Measurements from ENCODE around the gene DNAJB13.
A peak's percentile ranks its signal among the peaks of the same experiment; 100 is the strongest.

The DNAJB13 gene

GRCh38 chr11:73956876-73957653 lies 6.2 kb downstream of the DNAJB13 start:
- DNase-seq: no peak

DNA sequence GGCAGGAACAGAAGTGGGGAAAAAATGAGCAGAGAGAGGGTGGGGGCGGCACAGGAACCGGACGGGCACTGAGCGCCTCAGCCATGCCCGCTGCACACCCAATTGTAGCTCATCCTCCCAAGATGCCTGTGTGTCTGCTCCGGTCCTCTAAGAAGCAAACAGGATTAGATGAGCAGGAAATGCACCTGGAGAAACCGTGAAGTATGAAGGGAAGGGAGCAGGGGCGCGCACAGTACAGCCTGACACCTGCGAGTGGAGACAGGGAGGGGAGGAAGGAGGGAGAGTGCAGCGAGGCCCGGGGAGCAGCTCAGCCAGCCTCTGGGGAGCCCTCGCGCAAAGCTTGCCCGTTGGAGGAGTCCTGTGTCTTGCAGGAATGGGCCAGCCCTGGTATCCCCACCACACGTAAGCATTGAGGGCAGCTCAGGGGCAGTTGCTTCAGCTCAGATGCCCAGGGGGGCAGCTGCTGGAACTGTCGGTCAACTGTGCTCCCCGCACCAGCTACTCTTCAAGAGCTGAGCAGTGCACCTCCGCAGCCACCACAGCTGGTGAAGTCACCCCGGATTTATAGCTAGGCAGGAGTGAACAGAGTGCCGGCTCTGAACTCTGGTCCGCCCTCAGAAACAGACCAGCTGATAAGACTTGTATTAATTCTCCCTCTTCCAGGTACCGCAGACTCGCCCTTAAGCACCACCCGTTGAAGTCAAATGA lies 7.0 kb downstream of the DNAJB13 start:
- DNase-seq: no peak

DNA sequence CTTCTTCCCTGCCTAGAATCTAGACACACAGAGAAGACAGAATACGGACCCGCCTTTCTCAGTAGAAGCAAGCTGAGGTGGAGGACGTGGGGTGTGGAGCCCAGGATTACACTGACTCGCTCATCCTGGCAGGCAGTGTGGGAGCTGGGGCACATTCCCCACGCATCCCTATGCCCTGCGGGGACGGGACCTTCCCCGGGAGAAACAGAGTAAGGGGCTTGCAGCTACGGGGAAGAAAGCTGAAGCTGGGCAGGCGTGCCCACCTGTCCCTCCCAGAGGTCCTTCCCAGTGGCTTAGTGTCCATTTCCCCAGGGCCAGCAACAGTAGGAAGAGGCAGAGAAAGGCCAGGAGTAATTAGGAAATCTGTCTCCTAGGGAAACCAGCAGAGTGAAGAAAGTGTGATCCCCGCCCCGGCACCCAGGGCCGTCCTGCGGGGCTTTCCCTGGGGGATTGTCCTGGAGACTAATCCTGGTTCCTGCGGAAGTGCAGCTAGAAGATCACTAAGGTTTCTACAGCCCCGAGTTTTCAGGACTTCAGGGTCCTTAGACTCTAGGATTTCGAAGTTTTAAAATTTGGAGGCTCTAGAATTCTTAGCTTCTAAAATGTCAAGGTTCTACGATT lies 7.8 kb downstream of the DNAJB13 start:
- DNase-seq: no peak

- DNase-seq: no peak
Observed at GRCh38 chr11:73961321-73961720, 10.5 kb downstream of the DNAJB13 start.

DNA sequence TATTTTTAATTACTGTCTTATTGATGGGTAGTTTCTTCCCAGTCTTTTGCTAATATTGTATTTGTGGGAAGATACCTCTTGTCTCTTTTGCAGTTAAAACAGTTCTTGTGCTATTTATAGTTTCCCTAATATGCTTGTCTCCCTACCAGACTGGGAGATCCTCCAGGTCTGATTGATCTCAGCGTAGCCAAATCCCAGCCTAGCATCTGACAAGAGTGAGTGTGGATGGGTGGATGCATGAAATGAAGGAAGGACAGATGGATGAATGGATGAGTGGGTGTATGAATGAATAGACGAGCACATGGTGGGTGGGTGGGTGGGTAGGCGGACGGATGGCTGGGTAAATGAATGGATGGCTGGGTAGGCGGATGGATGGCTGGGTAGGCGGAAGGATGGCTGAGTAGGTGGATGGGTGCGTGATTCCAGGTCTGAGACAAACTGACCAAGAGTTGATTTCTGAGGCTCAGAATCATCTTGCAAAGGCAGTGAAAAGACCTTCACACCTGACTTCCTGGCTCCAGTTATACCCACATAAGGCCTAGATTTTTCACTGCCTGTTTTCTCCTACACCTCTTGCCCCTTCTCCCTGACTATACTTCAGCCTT lies 11.4 kb downstream of the DNAJB13 start:
- no peak for DNase-seq

GRCh38 chr11:73963861-73964260 lies 13.0 kb downstream of the DNAJB13 start:
- no peak for DNase-seq

- no peak for DNase-seq
Observed at GRCh38 chr11:73965076-73965763, 14.4 kb downstream of the DNAJB13 start.

DNA sequence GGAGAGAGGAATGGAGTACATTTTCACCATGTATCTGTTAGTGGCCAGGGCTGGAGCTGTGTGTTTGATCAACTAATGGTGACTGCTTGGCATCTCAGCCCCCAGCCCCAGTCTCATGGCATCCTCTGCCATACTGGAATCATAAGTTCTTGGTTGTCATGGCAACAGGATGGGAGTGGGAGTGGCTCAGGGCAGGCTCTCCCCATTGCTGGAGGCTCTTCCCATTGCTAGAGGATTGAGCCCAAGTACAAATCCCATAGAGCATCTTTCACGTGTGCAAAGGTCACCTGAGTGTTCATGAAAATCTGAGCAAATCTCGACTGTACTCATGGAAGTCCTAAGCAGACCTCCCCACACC lies 14.9 kb downstream of the DNAJB13 start:
- no peak for DNase-seq

DNA sequence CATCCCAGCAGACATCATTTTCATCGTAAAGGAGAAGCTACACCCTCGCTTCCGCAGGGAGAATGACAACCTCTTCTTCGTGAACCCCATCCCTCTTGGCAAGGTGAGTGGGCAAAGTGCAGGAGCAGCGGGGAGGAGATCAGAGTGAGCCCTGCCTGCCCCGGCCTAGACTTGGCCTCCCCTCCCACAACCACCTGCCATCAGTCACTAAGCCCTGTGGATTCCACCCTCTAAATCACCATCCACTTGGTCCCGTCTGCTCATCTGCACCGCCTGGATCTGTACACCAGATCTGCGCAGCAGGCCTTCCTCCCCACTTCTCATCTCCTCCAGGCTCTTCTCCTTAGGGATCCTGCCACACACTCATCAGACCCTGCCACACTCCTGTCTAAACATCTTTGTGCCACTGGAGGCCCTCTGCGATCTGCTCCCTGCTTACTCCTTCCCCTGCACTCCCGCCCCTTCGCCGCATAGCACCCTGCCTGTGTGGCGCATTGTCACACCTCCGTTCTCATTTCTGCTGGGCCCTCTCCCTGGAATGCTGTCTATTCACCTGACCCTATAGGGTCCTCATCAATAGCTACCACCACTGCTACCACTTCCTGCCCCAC lies 17.6 kb downstream of the DNAJB13 start:
- no peak for DNase-seq

DNA sequence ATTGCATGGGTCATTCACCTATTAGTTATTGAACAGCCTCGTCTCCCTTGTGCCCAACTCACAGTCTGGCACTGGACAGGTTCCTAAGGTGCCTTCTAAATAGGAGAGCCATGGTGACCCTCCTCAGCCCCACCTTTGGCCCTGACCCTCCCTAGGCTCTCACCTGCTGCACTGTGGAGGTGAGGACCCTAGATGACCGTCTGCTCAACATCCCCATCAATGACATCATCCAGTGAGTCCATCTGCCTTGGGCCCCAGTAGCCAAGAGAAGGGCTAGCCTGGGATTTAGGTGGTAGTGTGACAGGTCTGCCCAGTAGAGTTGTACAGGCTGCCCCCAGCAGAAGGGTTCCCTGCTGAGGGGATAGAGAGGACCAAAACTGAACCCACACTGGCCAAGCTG lies 18.3 kb downstream of the DNAJB13 start:
- no peak for DNase-seq

- peak; percentile 92 for DNase-seq
Observed at GRCh38 chr11:73969991-73970800, 19.4 kb downstream of the DNAJB13 start.

GRCh38 chr11:73971175-73971719 lies 20.4 kb downstream of the DNAJB13 start:
- DNase-seq: peak; percentile 54

DNA sequence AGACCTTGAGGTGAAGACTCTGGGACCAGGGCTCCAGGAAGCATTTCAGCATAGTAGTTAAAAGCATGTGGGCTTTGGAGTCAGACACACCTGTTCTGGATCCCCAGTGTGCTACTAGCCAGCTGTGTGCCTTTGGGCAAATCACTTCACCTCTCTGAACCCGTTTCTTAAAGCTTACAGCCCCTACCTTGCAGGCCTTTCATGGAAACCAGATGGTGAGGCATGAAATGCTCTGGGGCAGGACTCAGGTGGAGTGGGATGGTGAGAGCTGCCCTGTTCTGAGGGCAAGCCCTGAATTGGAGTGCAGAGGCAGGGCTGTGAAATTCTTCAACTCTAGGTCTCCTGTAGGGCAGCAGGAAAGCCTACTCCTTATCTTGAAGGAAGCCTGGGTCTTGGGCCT lies 21.4 kb downstream of the DNAJB13 start:
- peak; percentile 35 for DNase-seq

- DNase-seq: peak; percentile 40
Observed at GRCh38 chr11:73972620-73973449, 22.0 kb downstream of the DNAJB13 start.

DNA sequence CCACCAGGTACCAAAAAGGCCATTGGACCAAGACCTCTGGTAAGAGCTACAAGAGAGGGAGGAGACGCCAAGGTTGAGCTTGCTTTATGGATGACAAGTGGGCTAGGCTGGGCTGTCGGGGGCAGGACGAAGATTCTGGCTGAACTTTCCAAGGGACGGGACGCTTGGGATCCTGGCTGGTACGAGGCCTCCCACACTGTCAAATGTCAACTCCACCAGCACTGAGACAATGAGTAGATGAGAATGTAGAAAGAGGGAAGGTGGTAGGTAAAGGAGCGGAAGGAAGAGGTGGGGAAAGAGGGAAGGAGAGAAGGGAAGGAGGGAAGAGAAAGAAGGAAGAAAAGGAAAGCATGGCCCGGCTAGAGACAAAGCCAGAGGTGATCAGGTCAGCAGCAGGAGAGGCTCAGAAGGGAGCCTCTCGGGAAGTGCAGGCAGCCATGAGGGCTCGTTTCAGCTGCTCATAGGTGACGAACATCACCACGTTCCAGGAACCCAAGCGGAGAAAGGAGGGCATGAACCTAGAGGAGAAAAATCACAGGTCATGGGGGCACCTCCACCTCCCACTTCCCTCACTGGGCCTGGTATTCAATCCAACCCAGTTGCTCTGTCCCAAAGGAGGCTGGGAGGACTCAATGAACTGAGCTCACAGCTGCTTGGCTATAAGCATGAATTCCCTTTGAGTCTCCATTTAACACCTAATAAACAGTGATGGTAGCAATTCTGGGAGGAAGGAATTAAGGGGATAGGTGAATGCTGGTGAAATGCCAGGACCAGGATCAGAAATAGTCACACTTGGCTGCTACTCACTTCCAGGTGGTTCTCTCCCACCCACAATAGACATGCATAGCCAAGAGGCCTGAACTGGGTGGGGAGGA lies 24.0 kb downstream of the DNAJB13 start:
- DNase-seq: no peak

DNA sequence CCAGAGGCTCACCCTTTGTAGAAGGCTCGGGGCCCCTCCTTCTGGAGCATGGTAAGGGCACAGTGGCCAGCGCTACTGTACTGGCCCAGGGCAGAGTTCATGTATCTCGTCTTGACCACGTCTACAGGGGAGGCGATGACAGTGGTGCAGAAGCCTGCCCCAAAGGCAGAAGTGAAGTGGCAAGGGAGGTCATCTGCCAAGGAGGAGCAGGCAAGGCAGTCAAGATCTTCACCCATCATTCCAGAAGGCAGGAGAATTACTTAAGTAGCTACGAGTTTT lies 24.6 kb downstream of the DNAJB13 start:
- no peak for DNase-seq

DNA sequence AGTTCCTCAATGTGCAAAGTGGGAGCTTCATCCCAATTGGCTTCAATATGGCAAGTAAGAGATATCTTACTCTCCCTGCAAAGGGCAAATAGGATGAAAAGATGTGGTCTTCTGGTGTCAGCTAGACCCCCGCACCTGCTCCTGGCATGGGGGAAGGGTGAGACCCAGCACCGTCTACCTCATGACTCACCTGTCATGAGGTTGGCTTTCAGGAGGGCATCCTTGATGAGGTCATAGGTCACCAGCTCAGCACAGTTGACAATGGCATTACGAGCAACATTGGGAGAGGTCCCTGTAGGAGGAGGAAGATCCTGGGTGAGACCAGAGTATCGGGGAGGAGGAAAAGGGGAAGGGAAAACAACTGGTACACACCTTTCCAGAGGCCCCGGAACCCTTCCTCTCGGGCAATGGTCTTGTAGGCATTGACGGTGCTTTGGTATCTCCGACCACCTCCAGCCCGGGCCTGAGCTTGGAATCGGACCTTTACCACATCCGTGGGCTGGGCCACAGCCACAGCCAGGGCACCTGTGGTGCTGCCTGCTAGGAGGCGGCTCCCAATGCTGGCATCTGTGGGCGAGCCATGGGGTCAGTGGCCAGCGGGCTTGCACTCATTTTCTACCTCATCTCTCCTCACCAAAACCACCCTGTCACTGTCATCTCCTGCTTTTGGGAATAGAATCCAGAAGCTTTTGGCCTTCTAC lies 25.8 kb downstream of the DNAJB13 start:
- no peak for DNase-seq

- DNase-seq: no peak
Observed at GRCh38 chr11:73977856-73978519, 27.2 kb downstream of the DNAJB13 start.

Data from hematopoietic multipotent progenitor cell treated with erythropoietin and hydrocortisone succinate and interleukin-3 and kit ligand, for 4 days (in vitro differentiated cells).